ENCODE measurements around the gene CPO.
"Not testable (repeated sequence)": the region's sequence is repeated elsewhere in the genome, so short reads cannot be mapped to it uniquely, and the experiment has no call there.

The CPO gene

GRCh38 chr2:206939340-206939739 lies at the start of gene CPO:
TSS of gene CPO (plus strand) at chr2:206939518. CDS start at chr2:206939600, 82 bp downstream.
- DNase-seq = no peak

GRCh38 chr2:206890179-206890578 lies 49.1 kb upstream of the CPO start:
- no peak for DNase-seq

GRCh38 chr2:206890926-206891325 lies 48.4 kb upstream of the CPO start:
- DNase-seq = peak; percentile 4

- DNase-seq = peak; percentile 90
Measured at GRCh38 chr2:206915121-206915520, 24.2 kb upstream of the CPO start.

GRCh38 chr2:206918263-206918662 lies 21.1 kb upstream of the CPO start:
- no peak for DNase-seq

- no peak for DNase-seq
Measured at GRCh38 chr2:206920310-206920709, 19.0 kb upstream of the CPO start.

- peak; percentile 7 for DNase-seq
Measured at GRCh38 chr2:206920951-206921350, 18.4 kb upstream of the CPO start.

GRCh38 chr2:206921529-206921928 lies 17.8 kb upstream of the CPO start:
- no peak for DNase-seq

- DNase-seq = no peak
Measured at GRCh38 chr2:206935991-206936842, 3.1 kb upstream of the CPO start.

GRCh38 chr2:206936843-206937230 lies 2.5 kb upstream of the CPO start:
- DNase-seq = no peak

- no peak for DNase-seq
Measured at GRCh38 chr2:206937555-206937954, 1.8 kb upstream of the CPO start.

GRCh38 chr2:206940546-206940945 lies 1.2 kb downstream of the CPO start:
- no peak for DNase-seq

- DNase-seq = no peak
Measured at GRCh38 chr2:206942592-206943478, 3.5 kb downstream of the CPO start.

- not testable (repeated sequence) for DNase-seq
Measured at GRCh38 chr2:206953404-206953803, 14.1 kb downstream of the CPO start.

- no peak for DNase-seq
Measured at GRCh38 chr2:206955253-206955652, 15.9 kb downstream of the CPO start.

GRCh38 chr2:206958261-206958660 lies 18.9 kb downstream of the CPO start:
- DNase-seq = no peak

- no peak for DNase-seq
Measured at GRCh38 chr2:206962966-206963365, 23.6 kb downstream of the CPO start.

GRCh38 chr2:206968134-206969086 lies 29.1 kb downstream of the CPO start:
- peak; percentile 39 for DNase-seq

GRCh38 chr2:206969192-206969591 lies 29.9 kb downstream of the CPO start:
- no peak for DNase-seq

- no peak for DNase-seq
Measured at GRCh38 chr2:206970589-206971360, 31.5 kb downstream of the CPO start.

- peak; percentile 59 for DNase-seq
Measured at GRCh38 chr2:206971805-206972204, 32.5 kb downstream of the CPO start.

- DNase-seq = no peak
Measured at GRCh38 chr2:206974551-206974950, 35.2 kb downstream of the CPO start.

Data from fibroblast of skin of right biceps (primary cell).